LNCaP clone FGC (cell line): ENCODE measurements around the gene PIGH.
"Not testable (repeated sequence)": the region's sequence is repeated elsewhere in the genome, so short reads cannot be mapped to it uniquely, and the experiment has no call there.

Source experiments
- DNase-seq: peaks from one replicate; pipeline ENCODE4 v3.0.0-alpha.2; 2011; ENCODE audit warnings: low read depth
- H3K4me3 ChIP-seq: 2 replicates; pipeline ENCODE4 v1.5.1; 2011; ENCODE audit warnings: mild to moderate bottlenecking, low read depth, low read length, control low read depth
- TF ChIP-seq, protein P1 (sequence below): IDR thresholded peaks from 2 replicates; pipeline ENCODE4 v1.5.1; 2012; ENCODE audit warnings: mild to moderate bottlenecking; ENCODE audit not compliant: control insufficient read depth, insufficient read depth; ENCODE audit errors: extremely low read depth

The PIGH gene

DNA sequence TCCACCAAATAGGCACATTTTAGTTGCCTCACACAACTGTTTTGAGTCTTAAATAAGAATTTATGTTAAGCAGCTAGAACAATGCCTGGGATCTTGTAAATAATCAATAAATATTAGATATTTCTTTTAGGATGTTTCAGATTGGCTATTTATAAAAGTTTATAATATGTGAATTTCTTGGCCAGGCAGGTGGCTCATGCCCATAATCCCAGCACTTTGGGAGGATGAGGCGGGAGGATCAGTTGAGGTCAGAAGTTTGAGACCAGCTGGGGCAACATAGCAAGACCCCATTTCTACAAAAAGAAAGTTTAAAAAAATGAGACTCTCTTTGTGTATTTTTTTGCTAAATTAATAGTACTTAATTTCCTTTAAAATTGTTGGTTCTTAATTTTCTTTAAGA, 41.4 kb upstream of the PIGH start:
- TF ChIP-seq, protein P1, sequence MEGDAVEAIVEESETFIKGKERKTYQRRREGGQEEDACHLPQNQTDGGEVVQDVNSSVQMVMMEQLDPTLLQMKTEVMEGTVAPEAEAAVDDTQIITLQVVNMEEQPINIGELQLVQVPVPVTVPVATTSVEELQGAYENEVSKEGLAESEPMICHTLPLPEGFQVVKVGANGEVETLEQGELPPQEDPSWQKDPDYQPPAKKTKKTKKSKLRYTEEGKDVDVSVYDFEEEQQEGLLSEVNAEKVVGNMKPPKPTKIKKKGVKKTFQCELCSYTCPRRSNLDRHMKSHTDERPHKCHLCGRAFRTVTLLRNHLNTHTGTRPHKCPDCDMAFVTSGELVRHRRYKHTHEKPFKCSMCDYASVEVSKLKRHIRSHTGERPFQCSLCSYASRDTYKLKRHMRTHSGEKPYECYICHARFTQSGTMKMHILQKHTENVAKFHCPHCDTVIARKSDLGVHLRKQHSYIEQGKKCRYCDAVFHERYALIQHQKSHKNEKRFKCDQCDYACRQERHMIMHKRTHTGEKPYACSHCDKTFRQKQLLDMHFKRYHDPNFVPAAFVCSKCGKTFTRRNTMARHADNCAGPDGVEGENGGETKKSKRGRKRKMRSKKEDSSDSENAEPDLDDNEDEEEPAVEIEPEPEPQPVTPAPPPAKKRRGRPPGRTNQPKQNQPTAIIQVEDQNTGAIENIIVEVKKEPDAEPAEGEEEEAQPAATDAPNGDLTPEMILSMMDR, result no peak
- no peak for DNase-seq
- H3K4me3 ChIP-seq, result no peak overlapping the region

DNA sequence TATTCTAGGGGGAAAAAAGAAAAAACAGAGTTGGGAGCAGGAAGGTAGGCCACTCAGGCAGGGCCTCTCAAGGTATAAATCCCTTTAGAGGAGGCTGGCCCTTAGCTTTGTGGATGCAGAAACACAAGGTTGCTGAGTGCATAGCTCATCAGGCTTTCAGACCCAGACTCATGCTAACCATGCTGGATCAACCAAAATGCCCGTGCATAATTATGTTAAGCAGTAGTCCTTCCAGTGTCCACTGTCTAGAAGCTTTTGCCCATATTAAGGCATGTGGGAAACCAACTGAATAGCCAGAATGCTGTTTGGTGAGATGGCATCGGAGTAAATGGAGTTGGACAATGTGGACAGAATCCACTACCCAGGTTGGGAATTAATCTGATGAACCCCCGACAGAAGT, 38.6 kb upstream of the PIGH start:
- TF ChIP-seq, protein P1, result no peak
- DNase-seq, result no peak
- no peak overlapping the region for H3K4me3 ChIP-seq

DNA sequence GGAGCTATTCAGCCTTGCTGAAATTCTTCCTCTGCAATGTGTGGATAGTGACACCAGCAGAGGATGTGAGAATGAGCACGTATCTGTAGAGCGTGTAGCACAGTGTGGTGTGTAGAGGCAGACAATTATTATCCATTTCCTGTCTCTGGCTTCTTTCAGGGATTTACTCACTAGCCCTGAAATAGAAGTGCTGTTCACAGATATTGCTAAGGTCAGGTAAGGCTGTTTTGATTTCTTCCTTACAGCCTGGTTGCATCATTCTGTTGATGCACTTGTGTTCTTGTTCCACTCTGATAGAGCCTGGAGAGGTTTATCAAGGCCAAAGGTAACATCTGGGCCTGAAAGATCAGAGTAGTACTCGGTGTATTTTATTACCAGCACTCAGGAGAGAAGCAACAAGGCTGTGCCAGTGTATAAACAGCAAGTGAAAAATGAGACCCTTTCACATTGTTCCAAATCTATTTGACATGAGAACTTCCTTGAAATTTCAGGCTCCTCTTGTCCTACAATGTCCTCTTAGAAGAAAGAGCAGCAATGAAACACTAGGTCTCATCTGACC, 36.4 kb upstream of the PIGH start:
- no peak for DNase-seq
- no peak overlapping the region for H3K4me3 ChIP-seq
- TF ChIP-seq, protein P1, result no peak

DNA sequence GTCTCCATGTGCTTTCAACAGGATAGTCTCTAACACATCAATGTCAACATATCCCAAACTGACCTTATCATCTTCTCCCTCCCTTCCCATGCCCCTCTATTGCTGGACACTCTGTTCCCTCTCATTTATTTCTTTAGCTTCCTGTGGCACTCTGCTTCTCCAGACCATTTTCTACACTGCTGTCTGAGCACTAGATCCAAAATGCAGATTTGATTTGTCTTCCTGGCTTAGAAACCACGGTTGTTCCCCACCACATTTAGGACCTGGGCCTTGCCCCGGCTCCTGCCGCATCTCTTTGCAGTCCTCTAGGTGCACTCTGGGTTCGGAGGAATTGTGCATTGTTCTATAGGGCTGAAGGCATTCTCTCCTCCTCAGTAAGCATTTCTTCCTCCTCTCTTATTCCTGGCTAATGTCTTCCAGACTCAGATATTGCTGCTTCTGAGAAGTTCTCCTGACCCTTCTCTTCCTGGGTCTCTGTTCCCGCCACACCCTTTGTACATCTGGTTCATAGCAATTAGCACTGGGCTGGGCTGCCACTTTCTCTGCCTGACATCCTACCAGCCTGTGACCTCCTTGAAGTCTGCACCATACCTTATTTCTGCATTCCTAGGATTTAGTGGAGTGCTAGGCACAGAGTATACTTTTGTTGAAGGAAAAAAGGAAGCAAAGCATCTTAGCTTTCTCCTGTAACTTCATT, 33.5 kb upstream of the PIGH start:
- DNase-seq, result no peak
- TF ChIP-seq, protein P1, result no peak
- no peak overlapping the region for H3K4me3 ChIP-seq

DNA sequence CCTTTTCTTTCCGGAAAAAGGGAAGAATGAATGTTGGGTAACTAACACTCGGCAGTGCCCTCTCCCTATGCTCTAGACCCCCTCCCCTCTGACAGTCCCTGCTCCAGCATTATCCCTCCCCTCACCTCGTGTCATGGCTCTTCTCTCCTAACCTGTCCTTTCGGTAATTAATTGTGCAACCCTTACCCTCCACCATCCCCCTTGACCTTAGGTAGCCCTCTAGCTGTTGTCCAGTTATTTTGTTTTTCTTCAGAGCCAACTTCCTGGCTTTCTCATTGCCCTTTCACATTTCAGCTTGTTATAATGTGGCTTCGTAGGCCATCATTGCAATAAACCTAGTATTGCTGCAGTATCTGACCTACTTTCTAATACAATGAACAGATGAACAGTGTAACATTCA, 30.9 kb upstream of the PIGH start:
- DNase-seq, result no peak
- no peak overlapping the region for H3K4me3 ChIP-seq
- TF ChIP-seq, protein P1, result no peak

DNA sequence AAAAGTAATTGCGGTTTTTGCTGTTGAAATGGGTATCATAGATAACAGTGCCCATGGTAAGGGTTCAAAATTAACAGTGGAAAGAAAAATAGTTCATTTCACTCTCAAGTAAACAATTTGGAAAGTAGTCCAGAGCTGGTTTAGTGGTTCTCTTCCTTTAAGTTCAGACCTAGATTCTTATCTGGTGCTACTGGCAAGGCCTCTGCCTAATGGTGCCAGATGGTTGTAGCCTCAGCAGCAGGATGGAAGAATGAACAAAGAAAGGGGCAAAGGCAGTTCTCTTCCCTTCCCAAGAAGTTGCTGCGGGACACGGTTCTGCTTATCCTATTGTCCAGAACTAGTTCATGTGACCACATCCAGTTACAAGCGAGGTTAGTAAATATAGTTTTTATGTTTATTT, 30.1 kb upstream of the PIGH start:
- DNase-seq, result peak; percentile 56
- TF ChIP-seq, protein P1, result no peak
- H3K4me3 ChIP-seq, result no peak overlapping the region

DNA sequence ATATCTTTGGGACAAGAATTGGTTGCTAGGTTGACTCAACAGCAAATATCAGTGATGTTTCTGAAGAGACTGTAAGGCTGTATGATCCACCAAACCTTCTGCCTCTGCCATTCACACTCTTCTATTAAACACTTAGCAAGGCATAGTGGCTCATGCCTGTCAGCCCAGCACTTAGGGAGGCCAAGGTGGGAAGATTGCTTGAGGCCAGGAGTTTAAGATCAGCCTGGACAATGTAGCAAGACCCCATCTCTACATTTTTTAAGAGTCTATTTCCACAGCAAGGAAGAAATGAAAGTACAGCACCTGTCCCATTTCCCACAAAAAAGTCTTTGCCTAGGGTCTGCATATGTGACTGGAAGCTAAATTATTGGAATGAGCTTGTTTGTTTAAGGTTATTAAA, 27.5 kb upstream of the PIGH start:
- H3K4me3 ChIP-seq, result no peak overlapping the region
- no peak for DNase-seq
- TF ChIP-seq, protein P1, result no peak

DNA sequence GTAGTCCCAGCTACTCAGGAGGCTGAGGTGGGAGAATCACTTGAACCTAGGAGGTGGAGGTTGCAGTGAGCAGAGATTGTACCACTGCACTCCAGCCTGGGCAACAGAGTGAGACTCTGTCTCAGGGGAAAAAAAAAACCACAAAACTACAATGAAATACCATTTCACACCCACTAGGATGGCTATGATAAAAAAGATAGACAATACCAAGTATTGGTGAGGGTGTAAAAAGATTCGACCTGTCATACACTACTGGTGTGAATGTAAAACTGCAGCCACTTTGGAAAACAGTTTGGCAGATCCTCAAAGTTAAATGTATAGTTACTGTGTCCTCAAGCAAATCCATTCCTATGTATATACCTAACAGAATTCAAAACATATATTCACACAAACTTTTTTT, 26.1 kb upstream of the PIGH start:
- H3K4me3 ChIP-seq, DNase-seq: not testable (repeated sequence)
